GM12801 (cell line): Measurements from ENCODE around the gene SLC44A5.

Experiments used
- CTCF ChIP-seq: IDR thresholded peaks from one replicate; pipeline ENCODE4 v1.5.1; 2011; ENCODE audit warnings: control low read depth; ENCODE audit not compliant: insufficient read length; ENCODE audit errors: extremely low read depth

The SLC44A5 gene

GRCh38 chr1:75519651-75520427 is 91.1 kb downstream of the SLC44A5 start:
- TF ChIP-seq CTCF = no peak

- no peak for TF ChIP-seq CTCF
Observed at GRCh38 chr1:75518686-75519085, 92.2 kb downstream of the SLC44A5 start.

- no peak for TF ChIP-seq CTCF
Observed at GRCh38 chr1:75514270-75514669, 96.6 kb downstream of the SLC44A5 start.

GRCh38 chr1:75506976-75507375 is 103.9 kb downstream of the SLC44A5 start:
- TF ChIP-seq CTCF = no peak

- TF ChIP-seq CTCF = no peak
Observed at GRCh38 chr1:75503221-75503974, 107.5 kb downstream of the SLC44A5 start.

- TF ChIP-seq CTCF = no peak
Observed at GRCh38 chr1:75502776-75503175, 108.1 kb downstream of the SLC44A5 start.

- no peak for TF ChIP-seq CTCF
Observed at GRCh38 chr1:75501577-75502295, 109.2 kb downstream of the SLC44A5 start.
